ENCODE measurements around the gene FGF7.
A peak's percentile ranks its signal among the peaks of the same experiment; 100 is the strongest.

DNA sequence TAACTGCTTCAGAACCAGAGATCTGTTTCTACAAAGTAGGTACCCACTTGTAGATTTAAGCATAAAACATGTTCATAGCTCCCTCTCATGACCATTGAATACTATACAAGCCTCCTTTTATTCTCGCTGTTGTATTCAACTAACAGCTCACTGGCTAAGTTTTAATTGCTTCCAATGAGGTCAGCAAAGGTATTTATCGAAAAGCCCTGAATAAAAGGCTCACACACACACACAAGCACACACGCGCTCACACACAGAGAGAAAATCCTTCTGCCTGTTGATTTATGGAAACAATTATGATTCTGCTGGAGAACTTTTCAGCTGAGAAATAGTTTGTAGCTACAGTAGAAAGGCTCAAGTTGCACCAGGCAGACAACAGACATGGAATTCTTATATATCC lies at the start of gene FGF7:
- TF ChIP-seq POLR2A (IDR thresholded peaks at IDR 0.05), result no peak
- TF ChIP-seq, protein P1, sequence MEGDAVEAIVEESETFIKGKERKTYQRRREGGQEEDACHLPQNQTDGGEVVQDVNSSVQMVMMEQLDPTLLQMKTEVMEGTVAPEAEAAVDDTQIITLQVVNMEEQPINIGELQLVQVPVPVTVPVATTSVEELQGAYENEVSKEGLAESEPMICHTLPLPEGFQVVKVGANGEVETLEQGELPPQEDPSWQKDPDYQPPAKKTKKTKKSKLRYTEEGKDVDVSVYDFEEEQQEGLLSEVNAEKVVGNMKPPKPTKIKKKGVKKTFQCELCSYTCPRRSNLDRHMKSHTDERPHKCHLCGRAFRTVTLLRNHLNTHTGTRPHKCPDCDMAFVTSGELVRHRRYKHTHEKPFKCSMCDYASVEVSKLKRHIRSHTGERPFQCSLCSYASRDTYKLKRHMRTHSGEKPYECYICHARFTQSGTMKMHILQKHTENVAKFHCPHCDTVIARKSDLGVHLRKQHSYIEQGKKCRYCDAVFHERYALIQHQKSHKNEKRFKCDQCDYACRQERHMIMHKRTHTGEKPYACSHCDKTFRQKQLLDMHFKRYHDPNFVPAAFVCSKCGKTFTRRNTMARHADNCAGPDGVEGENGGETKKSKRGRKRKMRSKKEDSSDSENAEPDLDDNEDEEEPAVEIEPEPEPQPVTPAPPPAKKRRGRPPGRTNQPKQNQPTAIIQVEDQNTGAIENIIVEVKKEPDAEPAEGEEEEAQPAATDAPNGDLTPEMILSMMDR (IDR thresholded peaks at IDR 0.05), result peak in 4 of 12 donors; percentile 17 to 31 (median 20)
